NCI-H524 treated with DMSO at 0.1 percent for 48 hours (cell line): ENCODE results near the gene SEC24D.

Source experiments
- DNase-seq: peaks from one replicate; lab custom pipeline; 2025; lab: John Stamatoyannopoulos, UW

Gene SEC24D

DNA sequence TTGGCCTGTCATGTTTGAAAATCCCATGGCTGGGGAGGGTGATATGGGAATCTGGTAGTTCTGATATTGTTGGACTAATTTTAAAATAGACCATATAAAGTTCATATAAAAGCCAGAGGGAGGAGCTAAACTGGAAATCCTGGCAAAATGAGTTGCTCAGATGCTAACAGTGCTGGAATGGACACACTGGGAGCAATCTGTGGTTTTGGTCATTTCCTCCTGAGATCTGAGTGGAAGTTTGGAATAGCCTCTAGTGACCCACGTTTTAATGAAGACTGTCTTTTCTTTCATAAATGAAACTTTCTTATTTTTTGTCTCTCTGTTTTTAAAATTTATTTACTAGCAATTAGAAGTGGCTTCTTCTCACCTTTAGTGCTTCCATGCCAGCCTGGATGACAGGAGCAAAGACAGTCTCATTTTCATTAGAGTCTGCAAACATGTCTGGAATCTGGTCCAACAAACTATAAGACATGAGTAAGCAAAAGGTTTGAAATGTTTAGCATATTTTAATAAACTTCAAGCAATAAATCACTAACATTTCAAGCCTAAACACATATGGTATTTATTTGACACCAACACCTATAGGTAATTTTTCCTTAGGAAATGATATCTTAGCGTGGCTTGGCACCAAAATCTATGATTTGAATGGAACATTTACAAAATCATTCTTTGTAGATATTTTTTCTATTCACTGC lies 84.2 kb downstream of the SEC24D start:
- no peak for DNase-seq

DNA sequence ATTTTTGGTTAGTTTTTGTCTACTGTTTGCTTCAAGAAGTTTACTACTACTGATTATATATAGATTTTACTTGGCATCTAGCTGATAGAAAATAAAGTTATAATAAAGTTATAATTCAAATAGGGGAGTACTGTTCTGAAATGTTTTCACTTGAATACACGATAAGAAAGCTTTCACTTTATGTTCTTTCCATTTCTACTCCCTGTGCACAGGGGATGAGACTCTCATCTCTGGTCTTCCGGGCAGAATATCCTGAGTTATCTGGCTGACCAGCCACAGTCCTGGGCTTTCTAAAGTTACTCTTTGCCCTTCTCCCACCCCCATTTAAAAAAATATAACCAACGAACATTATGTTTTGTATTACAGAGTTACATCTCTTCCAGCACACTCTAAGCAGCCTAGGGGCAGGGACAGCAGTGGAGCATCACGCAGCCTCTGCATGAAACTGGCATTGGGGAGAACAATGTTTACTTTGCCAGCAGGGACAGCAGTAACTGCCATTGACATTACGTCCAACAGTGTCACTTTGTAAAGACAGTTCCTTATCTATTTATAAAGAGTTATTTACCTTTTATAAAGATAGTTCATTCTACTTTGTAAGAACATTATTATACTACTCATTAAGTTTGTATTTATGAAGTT lies 86.5 kb downstream of the SEC24D start:
- no peak for DNase-seq

DNA sequence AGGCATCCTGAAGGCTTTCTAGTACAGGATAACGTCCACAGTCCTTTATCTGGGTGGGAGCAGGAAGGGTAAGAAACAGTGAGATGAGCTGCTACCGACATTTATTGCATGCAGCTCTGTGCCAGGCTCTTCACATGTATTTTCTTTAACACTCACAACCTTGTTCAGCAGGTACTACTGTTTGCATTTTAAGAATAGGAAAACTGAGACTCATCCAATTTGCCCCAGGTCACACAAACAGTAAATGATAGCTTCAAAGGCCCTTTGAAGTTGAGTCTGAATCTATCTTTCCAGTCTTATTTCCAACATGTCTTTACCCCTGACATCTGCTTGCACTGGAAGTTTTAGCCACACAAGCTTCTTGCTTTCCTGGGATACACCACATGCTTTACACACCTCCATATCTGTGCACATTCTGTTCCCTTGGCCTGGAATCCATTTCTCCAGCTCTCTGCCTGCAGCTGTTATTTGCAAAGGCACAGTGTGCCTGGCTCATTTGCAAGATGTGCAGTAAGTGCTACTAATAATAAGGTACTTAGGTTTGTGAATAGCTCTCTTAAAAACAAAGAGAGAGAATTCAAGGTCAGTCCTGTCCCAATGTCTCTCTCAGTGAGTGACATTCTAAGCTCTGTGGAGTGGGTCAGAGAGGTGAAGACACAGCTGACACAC lies 89.5 kb downstream of the SEC24D start:
- DNase-seq, result no peak

DNA sequence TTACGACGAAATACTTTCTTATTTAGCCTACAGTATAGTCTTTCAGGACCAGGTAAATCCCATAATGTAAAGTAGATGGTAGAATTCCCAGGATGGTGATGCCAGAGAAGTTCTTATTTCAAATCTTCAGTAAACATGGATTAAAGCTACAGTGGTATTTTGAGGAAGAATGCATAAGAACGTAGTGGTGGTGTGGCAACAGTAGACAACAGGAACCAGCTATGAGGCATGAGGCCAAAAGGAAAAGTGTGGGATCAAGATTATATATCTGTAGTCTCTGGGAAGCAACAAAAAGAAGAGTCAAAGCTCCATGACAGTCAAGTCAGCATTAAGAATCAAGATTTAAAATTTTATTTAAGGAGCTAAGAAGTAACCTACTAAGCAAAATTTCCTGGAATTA lies 90.6 kb downstream of the SEC24D start:
- no peak for DNase-seq

DNA sequence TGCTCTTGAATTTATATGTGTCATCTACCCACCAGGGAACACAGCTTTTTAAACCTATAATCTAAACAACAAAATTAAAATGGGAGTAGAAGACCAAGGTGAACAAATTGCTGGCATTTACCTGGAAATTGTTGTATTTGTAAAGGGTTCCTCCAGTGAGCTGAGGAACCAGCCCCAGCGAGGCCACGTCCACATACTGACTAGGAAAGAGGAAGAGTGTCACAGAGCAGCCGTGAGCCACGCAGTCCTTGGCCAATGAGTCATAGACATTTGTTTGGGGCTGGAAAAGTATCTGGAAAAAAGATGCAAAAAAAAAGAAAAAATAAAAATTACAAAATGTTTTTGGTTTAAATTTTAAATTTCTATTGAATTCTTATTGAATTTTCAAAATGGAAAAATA lies 92.1 kb downstream of the SEC24D start:
- no peak for DNase-seq

DNA sequence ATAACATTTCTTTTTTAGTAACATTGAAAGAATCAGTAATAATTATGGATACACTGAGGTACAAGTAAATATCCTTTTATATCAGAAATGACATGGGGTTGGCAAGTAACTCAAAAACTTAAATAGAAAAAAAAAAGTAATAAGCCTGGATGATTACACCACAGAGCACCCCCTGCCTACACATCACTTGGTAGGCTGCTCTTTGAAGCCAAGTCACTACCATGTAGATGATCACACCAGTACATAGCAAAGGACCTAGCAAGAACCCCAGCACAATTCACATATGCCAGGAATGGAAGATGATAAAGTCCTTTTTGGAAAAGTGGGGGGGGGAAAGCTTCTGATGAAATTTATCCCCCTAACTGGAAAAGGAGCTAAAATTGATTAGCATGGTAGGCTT lies 93.9 kb downstream of the SEC24D start:
- no peak for DNase-seq

DNA sequence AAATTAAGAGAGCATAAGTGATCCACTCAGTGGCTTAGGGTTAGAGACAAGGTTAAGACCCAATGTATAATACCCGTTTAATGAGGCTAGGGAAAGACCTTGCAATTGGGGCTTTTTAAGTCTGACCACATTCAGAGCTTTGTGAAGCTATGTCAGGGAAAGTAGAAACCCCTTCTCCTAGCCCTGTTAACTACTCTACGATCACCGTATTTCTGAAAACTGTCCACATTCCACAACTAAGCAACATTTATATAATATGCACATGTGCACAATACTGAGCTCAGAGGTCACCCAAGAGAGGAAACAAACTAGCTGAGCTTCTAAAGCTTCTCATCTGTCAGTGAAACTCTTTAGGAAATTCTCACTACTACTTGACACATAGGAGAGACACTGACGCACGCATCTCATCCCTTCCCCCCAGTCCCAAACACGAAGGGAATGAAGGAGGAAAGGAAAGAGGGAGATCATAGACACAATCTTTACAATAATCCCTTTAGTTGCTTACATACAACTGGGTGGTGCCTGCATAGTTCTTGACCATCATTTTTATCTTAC lies 94.5 kb downstream of the SEC24D start:
- no peak for DNase-seq

DNA sequence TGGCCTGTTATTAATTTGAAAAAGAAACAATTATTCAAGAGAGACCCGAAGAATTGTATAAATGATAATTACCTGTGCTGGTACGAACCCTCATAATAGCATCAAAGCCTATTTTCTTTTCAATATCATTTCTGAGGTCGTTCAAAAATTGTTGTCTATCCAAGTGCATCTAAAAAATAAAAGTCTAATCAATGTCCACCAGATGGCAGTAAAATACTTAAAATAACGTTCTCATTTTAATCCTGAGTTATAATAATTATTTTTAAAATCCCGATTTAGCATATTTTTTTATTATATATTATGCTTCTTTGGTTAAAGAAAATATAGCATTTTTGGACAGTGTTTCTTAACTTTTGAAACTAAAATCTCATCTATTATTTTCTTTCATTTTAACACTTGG lies 95.1 kb downstream of the SEC24D start:
- no peak for DNase-seq

DNA sequence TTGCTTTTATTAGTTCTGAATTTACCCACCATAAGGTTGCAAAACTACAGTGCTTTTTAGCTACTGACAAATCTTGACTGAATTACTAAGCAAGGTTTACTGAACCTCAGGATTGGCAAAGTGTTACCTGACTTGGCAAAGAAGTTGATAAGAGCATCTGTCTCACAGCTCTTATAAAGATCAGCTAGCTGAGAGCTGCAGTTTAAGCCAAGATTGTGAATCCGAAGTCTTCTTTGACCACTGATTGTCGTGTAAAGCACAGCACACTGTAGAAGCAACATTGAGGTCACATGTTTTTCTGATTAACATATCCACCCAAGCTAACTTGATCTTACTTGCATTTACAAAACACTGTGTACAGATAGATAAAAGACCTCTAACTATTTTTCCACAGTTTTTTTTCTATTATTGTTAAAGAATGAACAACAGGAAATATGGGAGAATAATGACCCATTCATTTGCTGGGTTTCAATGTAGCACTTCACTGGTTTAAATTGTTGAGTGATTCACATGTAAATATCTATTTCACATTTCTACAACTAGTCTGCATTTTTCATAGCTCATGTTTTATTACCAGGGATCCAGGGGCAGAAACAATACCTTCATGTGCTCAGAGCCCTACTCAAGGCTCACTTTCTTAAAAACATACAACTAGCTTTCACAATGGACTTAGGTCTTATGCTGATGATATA lies 96.8 kb downstream of the SEC24D start:
- DNase-seq, result no peak

DNA sequence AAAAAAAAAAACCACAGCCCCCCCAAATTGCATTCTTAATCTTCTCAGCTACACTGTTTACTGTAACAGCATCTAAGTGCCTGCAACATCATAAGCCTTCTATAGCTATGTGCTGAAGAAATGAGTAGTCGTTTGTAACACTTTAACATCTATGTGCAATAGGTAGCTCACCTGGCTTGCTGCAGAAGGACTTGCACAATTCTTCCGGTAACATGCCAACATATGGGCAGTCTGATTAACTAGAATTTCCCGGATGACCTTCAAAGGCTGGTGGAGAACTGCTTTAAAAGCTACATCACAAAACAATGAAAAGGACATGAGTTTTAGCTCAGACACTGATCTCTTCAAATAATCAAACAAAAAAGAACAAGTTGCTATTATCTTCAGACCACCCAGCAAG lies 97.8 kb downstream of the SEC24D start:
- no peak for DNase-seq

DNA sequence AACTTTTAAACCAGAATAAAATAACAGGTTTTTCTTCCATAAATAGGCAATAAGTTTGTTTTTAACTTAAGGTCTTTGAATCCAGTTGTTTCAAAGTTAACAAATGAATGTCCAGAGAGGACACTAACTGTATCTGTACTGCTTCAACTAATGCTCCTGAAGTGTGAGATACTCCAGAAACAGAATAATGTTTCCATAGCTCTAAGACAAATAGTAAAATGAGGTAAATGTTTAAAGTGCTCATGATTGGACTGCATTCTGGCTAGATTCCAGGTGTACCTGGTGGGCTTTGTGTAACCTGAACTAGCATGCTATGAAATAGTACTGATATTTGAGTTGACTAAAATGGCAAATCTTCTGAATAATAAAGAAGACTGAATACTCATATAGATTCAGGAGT lies 99.0 kb downstream of the SEC24D start:
- DNase-seq, result no peak

DNA sequence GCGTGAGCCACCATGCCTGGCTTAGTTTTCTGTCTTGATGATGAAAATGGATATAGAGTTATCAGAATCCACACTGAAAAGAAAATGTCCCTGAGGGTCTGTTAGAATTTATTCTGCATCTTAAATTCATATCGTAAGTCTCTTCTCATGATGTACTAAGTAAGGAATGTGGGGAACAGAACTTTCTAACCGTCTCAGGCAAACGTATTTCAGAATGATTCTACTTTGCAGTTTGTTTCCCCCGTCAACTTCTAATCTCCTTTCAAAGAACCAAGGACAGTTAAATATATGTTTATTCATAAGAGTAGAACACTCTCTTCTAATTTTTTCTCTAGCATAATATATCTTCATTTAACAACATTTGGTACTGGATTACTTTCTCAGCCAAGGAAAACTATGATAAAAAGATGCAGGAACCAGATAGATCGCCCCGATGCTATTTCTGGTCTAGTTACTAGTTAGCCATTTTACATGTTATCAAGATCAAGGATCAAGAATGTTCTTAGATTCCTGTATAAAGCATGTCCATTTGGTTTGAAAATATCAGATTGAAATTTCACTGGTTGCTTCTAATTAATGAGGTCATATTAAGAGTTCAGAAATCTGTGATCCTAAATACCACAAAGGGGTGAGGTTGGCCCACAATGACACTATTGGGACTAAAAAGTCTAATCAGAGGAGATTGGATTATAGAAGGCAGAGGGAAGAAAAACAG lies 101.3 kb downstream of the SEC24D start:
- DNase-seq, result no peak

DNA sequence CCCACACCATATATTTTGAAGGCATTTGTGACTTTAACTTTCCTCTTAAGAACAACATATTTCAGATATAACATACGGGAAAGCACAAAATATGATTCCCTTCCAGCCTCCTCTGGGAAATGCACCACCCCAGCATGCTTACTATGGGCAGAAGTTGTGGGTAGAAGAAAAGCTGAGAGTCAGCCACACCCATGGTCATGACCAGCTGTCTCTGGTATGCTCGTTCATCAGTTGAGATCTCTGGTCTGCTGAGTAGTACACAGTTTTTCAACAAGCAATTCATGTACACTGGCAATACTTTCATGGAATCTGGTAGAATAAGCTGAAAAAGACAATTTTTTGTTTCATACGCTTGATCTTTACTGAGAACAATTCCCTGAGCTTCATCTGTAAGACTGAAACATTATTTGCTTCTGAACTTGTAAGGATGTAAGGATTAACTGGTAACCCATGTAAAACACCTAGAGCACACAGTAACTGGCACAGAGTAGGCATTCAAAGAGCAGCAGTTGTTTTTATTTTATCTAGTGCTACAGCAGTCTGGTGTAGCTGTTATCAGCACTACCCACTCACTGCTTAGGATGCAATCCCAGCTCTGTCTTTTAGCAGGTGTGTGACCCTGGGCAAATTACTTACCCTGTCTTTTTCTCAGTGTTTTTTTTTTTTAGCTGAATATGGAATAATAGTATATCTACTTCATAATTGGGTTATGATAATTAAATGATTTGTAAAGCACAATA lies 103.2 kb downstream of the SEC24D start:
- no peak for DNase-seq

DNA sequence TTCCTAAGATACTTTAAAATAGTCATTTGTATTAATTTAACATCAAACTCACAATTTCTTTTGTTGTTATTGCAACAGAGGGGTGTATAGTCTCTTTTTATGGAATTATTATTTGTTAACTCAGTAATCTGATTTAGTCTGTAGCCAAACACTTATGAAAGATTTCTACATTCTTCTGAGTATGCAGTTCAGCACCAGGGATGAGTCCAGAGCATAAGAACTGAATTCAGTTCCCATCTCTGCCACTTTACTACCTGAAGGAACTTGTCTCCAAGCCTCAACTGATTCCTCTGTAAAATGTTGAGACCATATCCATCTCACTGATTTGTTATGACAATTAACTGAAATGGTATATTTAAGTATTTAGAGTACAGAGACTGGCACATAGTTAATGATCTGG lies 105.2 kb downstream of the SEC24D start:
- no peak for DNase-seq

DNA sequence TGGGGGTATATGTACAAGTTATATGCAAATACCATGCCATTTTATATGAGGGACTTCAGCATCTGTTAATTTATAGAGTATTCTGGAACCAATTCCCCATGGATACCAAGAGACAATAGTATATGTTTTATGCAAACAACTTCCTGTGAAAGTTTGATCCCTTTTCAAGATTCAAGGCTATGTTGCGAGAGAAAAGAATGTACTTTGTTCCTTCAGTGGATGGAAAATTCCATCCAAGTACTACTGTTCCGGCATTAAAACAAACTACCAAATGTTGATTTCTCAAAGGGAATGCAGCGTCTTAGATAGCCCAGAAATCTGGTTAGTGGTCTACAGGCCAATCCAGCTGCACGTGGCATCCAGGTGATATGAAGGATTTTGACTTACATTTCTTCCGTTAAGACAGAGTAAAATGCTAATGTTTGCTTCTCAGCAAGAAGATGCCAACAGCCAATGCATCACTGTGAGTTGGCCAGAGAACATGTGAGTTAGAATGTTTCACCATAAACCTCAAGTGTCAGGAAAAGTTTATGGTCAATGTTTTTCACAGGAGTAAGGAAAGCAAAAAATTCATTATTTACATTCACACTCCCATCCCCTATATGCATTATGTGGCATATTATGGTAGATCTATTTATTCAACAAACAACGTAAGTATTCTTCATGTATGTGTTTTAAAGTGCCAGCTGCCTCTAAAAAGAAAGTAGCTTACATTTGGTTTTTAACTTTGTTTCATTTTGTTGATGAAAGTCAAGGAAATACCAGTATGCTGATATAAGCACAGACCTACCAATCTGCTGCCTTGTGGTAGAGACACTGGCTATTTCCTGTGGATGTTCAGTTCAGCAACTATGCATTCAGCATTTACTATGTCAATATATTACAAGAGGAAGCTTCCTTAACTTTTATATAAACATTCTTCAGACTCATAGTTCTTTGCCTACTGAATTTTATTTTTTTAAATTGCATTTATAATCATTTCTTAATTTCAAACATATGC lies 106.3 kb downstream of the SEC24D start:
- no peak for DNase-seq

DNA sequence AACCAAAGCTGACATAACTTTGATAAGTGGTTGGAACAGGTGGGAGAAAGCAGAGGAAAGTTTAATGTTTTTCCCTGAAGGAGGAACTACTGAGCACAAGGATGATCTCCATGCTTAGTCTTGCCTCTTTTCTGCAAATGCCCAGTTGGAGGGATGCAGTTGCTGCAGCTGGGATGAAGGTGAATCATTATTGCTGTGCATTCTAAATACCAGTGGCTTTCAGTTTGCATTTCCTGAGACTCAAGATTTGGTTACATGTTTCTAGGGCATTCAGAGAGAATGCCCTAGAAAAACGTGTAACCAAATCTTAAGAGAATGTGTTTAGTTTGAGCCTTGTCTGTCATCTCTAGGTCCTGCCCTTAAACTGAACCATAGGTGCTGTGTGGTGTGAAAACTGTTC lies 108.6 kb downstream of the SEC24D start:
- no peak for DNase-seq

DNA sequence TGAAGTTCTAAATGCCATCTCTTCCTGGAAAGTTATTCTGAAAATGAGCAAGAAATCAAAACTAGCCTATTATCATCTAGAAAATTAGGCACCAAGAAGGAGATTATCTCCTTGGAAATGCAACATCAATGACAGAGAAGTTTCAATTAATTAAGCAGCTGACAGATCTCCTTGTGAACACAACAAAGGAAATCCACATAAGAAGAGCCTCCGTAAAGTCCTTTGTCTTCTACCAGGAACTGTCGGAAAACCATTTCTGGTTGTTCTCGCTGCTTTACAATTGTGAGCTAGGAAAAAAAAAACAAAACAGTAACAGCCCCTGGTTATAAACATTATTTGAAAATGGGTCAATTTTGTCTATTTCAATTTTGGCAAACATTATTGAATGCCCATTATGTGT lies 112.6 kb downstream of the SEC24D start:
- no peak for DNase-seq

DNA sequence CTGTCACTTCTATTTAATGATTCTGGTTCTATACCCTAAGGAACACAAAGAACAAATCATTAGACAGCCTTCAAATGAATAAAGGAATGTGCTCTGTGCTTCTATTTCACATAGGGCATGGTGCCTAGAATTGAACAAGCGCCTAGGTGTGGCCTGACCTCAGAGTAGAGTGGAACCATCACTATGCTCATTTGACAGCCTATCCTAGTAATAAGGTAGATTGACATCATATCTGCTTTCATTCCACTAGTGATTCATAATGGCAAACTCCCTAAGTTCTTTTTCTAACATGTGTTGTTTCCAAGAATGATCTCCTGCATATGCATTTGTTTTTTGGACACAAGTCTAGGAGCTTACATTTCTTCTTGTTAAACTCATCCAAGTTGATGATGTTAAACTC lies 114.2 kb downstream of the SEC24D start:
- DNase-seq, result no peak

DNA sequence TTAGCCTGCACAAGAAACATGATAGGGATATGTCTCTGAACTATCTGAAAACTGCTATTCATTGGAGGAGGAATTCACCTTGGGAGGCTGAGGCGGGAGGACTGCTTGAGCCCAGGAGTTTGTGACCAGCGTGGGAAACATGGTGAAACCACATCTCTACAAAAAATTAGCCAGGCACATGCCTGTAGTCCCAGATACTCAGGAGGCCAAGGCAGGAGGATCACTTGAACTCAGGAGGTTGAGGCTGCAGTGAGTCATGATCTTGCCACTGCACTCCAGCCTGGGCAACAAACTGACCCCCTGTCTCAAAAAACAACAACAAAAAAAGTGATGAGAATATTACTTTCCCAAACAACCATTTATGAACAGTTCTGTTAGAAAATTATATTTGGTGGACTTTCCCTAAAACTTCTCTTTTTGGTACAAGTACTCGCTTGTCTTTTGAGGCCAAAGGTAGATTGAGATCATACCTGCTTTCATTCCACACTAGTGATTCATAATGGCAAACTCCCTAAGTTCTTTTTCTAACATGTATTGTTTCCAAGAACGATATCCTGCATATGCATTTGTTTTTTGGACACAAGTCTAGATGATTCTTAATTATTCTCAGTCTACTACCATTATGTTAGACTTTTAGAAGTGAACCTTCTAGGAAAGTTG lies 117.3 kb downstream of the SEC24D start:
- DNase-seq, result no peak
